A673 (cell line): ENCODE data around the gene PPP1R13B.

Experiments
- CTCF ChIP-seq: fragments of 300-800, 200-600 bp; sonication (generic); conservative IDR thresholded peaks from 2 replicates; pipeline ENCODE4 v1.5.1; 2017; ENCODE audit warnings: low read depth, mild to moderate bottlenecking, antibody characterized with exemption, low read length, moderate library complexity, mixed read lengths
- EZH2 ChIP-seq: fragments of 200-600 bp; sonication (generic); IDR thresholded peaks from 2 replicates; pipeline ENCODE4 v1.6.1; 2017; ENCODE audit warnings: borderline replicate concordance, low read depth, mild to moderate bottlenecking, mixed read lengths, antibody characterized with exemption, low read length; ENCODE audit not compliant: poor library complexity, severe bottlenecking

- TF ChIP-seq CTCF (no peak), EZH2 (no peak)
These were observed 132.0 kb downstream of the PPP1R13B start, which contains the start of the genes XRCC3 and ZFYVE21 for GRCh38 chr14:103715052-103716000.
